ENCODE results near the gene SPOCK3. TPM values are rescaled to one million over a fixed set of nuclear protein-coding genes. Genes with fewer than 3 reads are reported as not detected.

Gene SPOCK3
- total and polyA plus RNA-seq, 2 experiments from 2014 or later = 1.6 to 4.1 TPM

- TF ChIP-seq, protein P1, sequence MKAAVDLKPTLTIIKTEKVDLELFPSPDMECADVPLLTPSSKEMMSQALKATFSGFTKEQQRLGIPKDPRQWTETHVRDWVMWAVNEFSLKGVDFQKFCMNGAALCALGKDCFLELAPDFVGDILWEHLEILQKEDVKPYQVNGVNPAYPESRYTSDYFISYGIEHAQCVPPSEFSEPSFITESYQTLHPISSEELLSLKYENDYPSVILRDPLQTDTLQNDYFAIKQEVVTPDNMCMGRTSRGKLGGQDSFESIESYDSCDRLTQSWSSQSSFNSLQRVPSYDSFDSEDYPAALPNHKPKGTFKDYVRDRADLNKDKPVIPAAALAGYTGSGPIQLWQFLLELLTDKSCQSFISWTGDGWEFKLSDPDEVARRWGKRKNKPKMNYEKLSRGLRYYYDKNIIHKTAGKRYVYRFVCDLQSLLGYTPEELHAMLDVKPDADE (IDR thresholded peaks at IDR 0.05) = no peak
- no peak for TF ChIP-seq JUNB (IDR thresholded peaks at IDR 0.05; ENCODE audit: unreplicated experiment)
Observed at GRCh38 chr4:167210166-167210565, 24.1 kb downstream of the SPOCK3 start (continued).

DNA sequence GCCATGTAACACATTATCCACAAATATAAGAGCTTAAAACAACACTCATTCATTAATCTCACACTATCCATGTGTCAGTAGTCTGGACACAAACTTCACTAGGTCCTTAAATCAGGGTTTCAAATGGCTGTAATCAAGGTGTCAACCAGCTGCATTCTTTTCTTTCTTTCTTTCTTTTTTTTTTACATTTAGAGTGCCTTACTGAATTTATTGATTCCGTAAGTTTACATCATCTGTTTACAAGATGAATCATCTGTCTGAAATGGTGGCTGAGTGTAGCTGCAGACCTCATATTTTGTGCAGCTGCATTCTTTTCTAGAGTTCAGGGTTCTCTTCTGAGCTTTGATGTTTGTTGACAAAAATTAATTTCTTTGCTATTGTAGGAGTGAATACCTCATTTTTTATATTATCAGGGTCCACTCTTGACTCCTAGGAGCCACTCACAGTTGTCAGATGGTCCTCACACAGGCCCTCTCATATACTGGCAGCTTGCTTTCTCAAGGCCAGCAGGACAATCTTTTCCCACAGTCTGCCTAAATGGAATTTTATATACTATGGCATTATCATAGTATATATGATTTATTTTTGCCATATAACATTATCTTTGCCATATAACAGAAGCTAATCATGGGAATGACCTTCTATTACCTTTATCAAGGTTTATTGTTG, 37.8 kb downstream of the SPOCK3 start:
- no peaks in the 10 kb centered on the region for H4K20me1 ChIP-seq (replicated peaks; ENCODE audit: insufficient read depth)
- H3F3A ChIP-seq (replicated peaks; ENCODE audit: low read depth) = no peaks in the 10 kb centered on the region
- ATAC-seq (no peak), DNase-seq (ENCODE audit: low spot score) (no peak)
- H3K27me3 Mint-ChIP-seq (ENCODE audit: insufficient read depth, low read depth, poor library complexity) = no peaks in the 10 kb centered on the region
- H3K9me2 ChIP-seq (ENCODE audit: insufficient read depth) = 0 out of 2 replicates have a peak, but pooled peaks cover 6% of the 10 kb centered on the region
- peaks cover 3% of the 10 kb centered on the region; the same call in 1 of the 3 replicates for H3K4me1 Mint-ChIP-seq
- H3K79me2 ChIP-seq (replicated peaks; ENCODE audit: insufficient read depth) = no peaks in the 10 kb centered on the region
- H3K4me1 ChIP-seq (ENCODE audit: insufficient read depth) = no peaks in the 10 kb centered on the region
- no peaks in the 10 kb centered on the region for H3K27me3 ChIP-seq (ENCODE audit: insufficient read depth)
- no peak overlapping the region for H3K4me3 ChIP-seq
- no peak overlapping the region for H3K4me3 Mint-ChIP-seq
- no peak overlapping the region for H3K4me2 ChIP-seq
- no peaks in the 10 kb centered on the region; the same call in 2 of the 3 replicates for H3K9me3 Mint-ChIP-seq
- H3K27ac Mint-ChIP-seq = no peak overlapping the region
- no peaks in the 10 kb centered on the region for H3K36me3 ChIP-seq (ENCODE audit: insufficient read depth)
- H2AFZ ChIP-seq = no peak overlapping the region
- H3K36me3 Mint-ChIP-seq (ENCODE audit: low read depth) = no peaks in the 10 kb centered on the region
- no peak overlapping the region for H3K27ac ChIP-seq (ENCODE audit: low read depth)
- TF ChIP-seq, protein P2, sequence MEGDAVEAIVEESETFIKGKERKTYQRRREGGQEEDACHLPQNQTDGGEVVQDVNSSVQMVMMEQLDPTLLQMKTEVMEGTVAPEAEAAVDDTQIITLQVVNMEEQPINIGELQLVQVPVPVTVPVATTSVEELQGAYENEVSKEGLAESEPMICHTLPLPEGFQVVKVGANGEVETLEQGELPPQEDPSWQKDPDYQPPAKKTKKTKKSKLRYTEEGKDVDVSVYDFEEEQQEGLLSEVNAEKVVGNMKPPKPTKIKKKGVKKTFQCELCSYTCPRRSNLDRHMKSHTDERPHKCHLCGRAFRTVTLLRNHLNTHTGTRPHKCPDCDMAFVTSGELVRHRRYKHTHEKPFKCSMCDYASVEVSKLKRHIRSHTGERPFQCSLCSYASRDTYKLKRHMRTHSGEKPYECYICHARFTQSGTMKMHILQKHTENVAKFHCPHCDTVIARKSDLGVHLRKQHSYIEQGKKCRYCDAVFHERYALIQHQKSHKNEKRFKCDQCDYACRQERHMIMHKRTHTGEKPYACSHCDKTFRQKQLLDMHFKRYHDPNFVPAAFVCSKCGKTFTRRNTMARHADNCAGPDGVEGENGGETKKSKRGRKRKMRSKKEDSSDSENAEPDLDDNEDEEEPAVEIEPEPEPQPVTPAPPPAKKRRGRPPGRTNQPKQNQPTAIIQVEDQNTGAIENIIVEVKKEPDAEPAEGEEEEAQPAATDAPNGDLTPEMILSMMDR (conservative IDR thresholded peaks at IDR 0.05; ENCODE audit: low read depth in 2 of 2) = no peak
- TF ChIP-seq EZH2 (IDR thresholded peaks at IDR 0.05; ENCODE audit: low read depth, unreplicated experiment) (no peak), EZH2phosphoT487 (IDR thresholded peaks at IDR 0.05; ENCODE audit: unreplicated experiment) (no peak), STAT1 (IDR thresholded peaks at IDR 0.05; ENCODE audit: unreplicated experiment) (no peak), NANOG (IDR thresholded peaks at IDR 0.05; ENCODE audit: borderline replicate concordance) (no peak), POLR2AphosphoS5 (IDR thresholded peaks at IDR 0.05; ENCODE audit: low read depth) (no peak), JUNB (IDR thresholded peaks at IDR 0.05; ENCODE audit: unreplicated experiment) (no peak), CREB1 (CRISPR knock-in tag; IDR thresholded peaks at IDR 0.05; ENCODE audit: low read depth) (no peak)
- TF ChIP-seq, protein P1 (IDR thresholded peaks at IDR 0.05) = no peak
- TF ChIP-seq, protein P3, sequence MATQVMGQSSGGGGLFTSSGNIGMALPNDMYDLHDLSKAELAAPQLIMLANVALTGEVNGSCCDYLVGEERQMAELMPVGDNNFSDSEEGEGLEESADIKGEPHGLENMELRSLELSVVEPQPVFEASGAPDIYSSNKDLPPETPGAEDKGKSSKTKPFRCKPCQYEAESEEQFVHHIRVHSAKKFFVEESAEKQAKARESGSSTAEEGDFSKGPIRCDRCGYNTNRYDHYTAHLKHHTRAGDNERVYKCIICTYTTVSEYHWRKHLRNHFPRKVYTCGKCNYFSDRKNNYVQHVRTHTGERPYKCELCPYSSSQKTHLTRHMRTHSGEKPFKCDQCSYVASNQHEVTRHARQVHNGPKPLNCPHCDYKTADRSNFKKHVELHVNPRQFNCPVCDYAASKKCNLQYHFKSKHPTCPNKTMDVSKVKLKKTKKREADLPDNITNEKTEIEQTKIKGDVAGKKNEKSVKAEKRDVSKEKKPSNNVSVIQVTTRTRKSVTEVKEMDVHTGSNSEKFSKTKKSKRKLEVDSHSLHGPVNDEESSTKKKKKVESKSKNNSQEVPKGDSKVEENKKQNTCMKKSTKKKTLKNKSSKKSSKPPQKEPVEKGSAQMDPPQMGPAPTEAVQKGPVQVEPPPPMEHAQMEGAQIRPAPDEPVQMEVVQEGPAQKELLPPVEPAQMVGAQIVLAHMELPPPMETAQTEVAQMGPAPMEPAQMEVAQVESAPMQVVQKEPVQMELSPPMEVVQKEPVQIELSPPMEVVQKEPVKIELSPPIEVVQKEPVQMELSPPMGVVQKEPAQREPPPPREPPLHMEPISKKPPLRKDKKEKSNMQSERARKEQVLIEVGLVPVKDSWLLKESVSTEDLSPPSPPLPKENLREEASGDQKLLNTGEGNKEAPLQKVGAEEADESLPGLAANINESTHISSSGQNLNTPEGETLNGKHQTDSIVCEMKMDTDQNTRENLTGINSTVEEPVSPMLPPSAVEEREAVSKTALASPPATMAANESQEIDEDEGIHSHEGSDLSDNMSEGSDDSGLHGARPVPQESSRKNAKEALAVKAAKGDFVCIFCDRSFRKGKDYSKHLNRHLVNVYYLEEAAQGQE (IDR thresholded peaks at IDR 0.05; ENCODE audit: unreplicated experiment) = no peak

Data from GM23338 (cell line).